K562 (cell line): ENCODE data around the gene SUGP1. TPM values are rescaled to one million over a fixed set of nuclear protein-coding genes. Genes with fewer than 3 reads are reported as not detected.

ENCODE experiments used
- ATAC-seq: fragments of 200-7000 bp; cut with Tn5 transposase; 3 replicates; pipeline ENCODE4 v1.9.1; 2020; ENCODE audit warnings: moderate library complexity
- BruUV-seq: library from RNA; stranded (reverse); fragments of 400-500 nt; replicated peaks from 2 replicates; lab custom pipeline; 2021; lab: Mats Ljungman, UMichigan
- CTCF ChIA-PET: fragments of 300-600 bp; formaldehyde crosslinking; extraction: SDS; loops from one replicate; lab custom pipeline; 2021; ENCODE audit warnings: low intra/inter-chr PET ratio; lab: Yijun Ruan, JAX
- POLR2A ChIA-PET: fragments of 300-600, 350-650 bp; sonication (Branson Sonifier 250); formaldehyde crosslinking; extraction: SDS; loops from one replicate; lab custom pipeline; 2021; ENCODE audit warnings: antibody characterized with exemption, inconsistent platforms; lab: Yijun Ruan, JAX
- DNase-seq, 4 experiments: peaks; one replicate each; pipeline versions ENCODE4 v3.0.0 to v3.0.0-alpha.2; 2011 to 2018; ENCODE audit warnings: low spot score in 3 of 4, mixed read lengths in 3 of 4; ENCODE audit errors: extremely low read depth in 1 of 4
- FAIRE-seq: peaks from 2 replicates; lab custom pipeline; 2011; peaks lifted over from hg19 to GRCh38; lab: Jason Lieb, UNC
- H2AFZ ChIP-seq: 2 replicates; pipeline ENCODE4 v1.6.0; 2011; ENCODE audit warnings: low read depth, low read length, control low read depth, inconsistent platforms
- H3K27ac ChIP-seq: fragments of 200-600 bp; 3 replicates; pipeline ENCODE4 v1.8.0; 2011; ENCODE audit warnings: low read depth, mild to moderate bottlenecking, control low read depth, inconsistent platforms, low read length, moderate library complexity, mixed read lengths; ENCODE audit errors: extremely low read depth
- H3K27me3 ChIP-seq, 2 experiments: fragments of 300-600 bp in 1 of 2; 2 replicates in 1 of 2; 3 replicates in 1 of 2; pipeline versions ENCODE4 v1.6.0 to v1.8.0; 2011; ENCODE audit warnings: inconsistent platforms in 2 of 2, low read length in 2 of 2, mild to moderate bottlenecking in 1 of 2, mixed read lengths in 1 of 2, moderate library complexity in 1 of 2; ENCODE audit not compliant: control insufficient read depth in 2 of 2, insufficient read depth in 2 of 2
- H3K36me3 ChIP-seq: fragments of 300-600 bp; 3 replicates; pipeline ENCODE4 v1.8.0; 2011; ENCODE audit warnings: mild to moderate bottlenecking, low read length, inconsistent platforms; ENCODE audit not compliant: control insufficient read depth, insufficient read depth
- H3K4me1 ChIP-seq, 2 experiments: fragments of 200-600 bp in 1 of 2; replicated peaks in 1 of 2; 2 replicates in 1 of 2; 3 replicates in 1 of 2; pipeline versions ENCODE4 v1.5.1 to v1.8.0; 2011; ENCODE audit warnings: inconsistent platforms in 2 of 2, low read length in 2 of 2, mild to moderate bottlenecking in 1 of 2, mixed read lengths in 1 of 2, moderate library complexity in 1 of 2; ENCODE audit not compliant: control insufficient read depth in 2 of 2, insufficient read depth in 2 of 2
- H3K4me2 ChIP-seq: 2 replicates; pipeline ENCODE4 v1.6.1; 2011; ENCODE audit warnings: low read length, control low read depth, inconsistent platforms, mixed read lengths; ENCODE audit not compliant: insufficient read depth
- H3K4me3 ChIP-seq: fragments of 200-600 bp; sonication (generic), shearing (Covaris generic); 2 replicates; pipeline ENCODE4 v1.5.1; 2016; ENCODE audit warnings: control low read depth, inconsistent platforms
- H3K79me2 ChIP-seq: fragments of 200-600 bp; 3 replicates; pipeline ENCODE4 v1.8.0; 2011; ENCODE audit warnings: low read length, inconsistent platforms; ENCODE audit not compliant: control insufficient read depth, insufficient read depth
- H3K9ac ChIP-seq, 2 experiments: 2 replicates each; pipeline versions ENCODE4 v1.6.0 to v1.6.1; 2011; ENCODE audit warnings: low read depth in 2 of 2, low read length in 2 of 2, control low read depth in 1 of 2, inconsistent platforms in 1 of 2, mild to moderate bottlenecking in 1 of 2, mixed read lengths in 1 of 2; ENCODE audit not compliant: insufficient read depth in 1 of 2
- H3K9me1 ChIP-seq: one replicate; pipeline ENCODE4 v1.6.0; 2011; ENCODE audit warnings: inconsistent platforms, mild to moderate bottlenecking, low read length, moderate library complexity; ENCODE audit not compliant: control insufficient read depth, insufficient read depth
- H3K9me3 ChIP-seq: replicated peaks from 2 replicates; pipeline ENCODE4 v1.5.1; 2011; ENCODE audit warnings: low read depth, low read length, inconsistent platforms; ENCODE audit not compliant: control insufficient read depth, insufficient read depth
- H4K20me1 ChIP-seq: replicated peaks from 2 replicates; pipeline ENCODE4 v1.6.1; 2011; ENCODE audit warnings: low read length, inconsistent platforms, mixed read lengths; ENCODE audit not compliant: control insufficient read depth, insufficient read depth
- BHLHE40 ChIP-seq: IDR thresholded peaks from 2 replicates; pipeline ENCODE4 v1.6.1; 2011; ENCODE audit warnings: low read length, improper control_type of control experiment
- CEBPB ChIP-seq: fragments of 450-650 bp; IDR thresholded peaks from 2 replicates; pipeline ENCODE4 v1.6.1; 2016; ENCODE audit warnings: missing genetic modification characterization, missing compliant biosample characterization
- MYNN ChIP-seq, 2 experiments: sonication (generic); formaldehyde crosslinking in 1 of 2; IDR thresholded peaks; 2 replicates each; pipeline versions ENCODE4 v1.5.0 to v1.6.1; 2016 to 2020; ENCODE audit warnings: antibody characterized with exemption in 1 of 2, missing genetic modification reagents in 1 of 2
- RFX1 ChIP-seq: fragments of 450-650 bp; IDR thresholded peaks from 2 replicates; pipeline ENCODE4 v1.6.1; 2016; ENCODE audit warnings: mild to moderate bottlenecking, moderate library complexity
- ZNF175 ChIP-seq: fragments of 200-800 bp; sonication (Bioruptor generic); IDR thresholded peaks from 2 replicates; pipeline ENCODE4 v1.6.1; 2016; ENCODE audit warnings: low read depth, mild to moderate bottlenecking, missing genetic modification characterization, missing compliant biosample characterization
- ZNF212 ChIP-seq: fragments of 450-650 bp; formaldehyde crosslinking; IDR thresholded peaks from 2 replicates; pipeline ENCODE4 v1.4.0; 2020; ENCODE audit warnings: mild to moderate bottlenecking
- WGBS: fragments of 100-300 bp; shearing (Covaris generic); methylation state at CpG from one replicate; pipeline ENCODE4 v1.1.6; 2016; ENCODE audit warnings: low coverage, mixed read lengths; ENCODE audit not compliant: insufficient coverage; ENCODE audit errors: missing lambda C conversion rate; 5-methylcytosine and 5-hydroxymethylcytosine counted together
- in situ Hi-C: fragments of 300-500 bp; cut with MboI; formaldehyde crosslinking; loops from 4 replicates; pipeline ENCODE4 v1.15.0; 2018; ENCODE audit warnings: inconsistent platforms, mixed read lengths
- intact Hi-C: fragments of 100-400 bp; cut with micrococcal nuclease; formaldehyde crosslinking; loops from 2 replicates; pipeline ENCODE4 v1.14.2; 2022
- polyA plus RNA-seq, 8 experiments: library from polyadenylated mRNA; depleted of rRNA in 4 of 8; stranded (reverse) in 5 of 8; unstranded in 3 of 8; fragments of >200 nt; fragmentation: Nextera tagmentation in 2 of 8; fragmentation: Illumina TruSeq in 1 of 8; extraction: Ambion mirVana in 2 of 8; extraction: Trizol in 1 of 8; gene quantifications; 2 replicates each; pipeline versions ENCODE4 v1.2.1 to v1.2.3, GENCODE V29; 2011 to 2014; ENCODE audit warnings: inconsistent platforms in 1 of 8, missing spikeins in 1 of 8
- total RNA-seq, 7 experiments: library from RNA; depleted of rRNA in 6 of 7; stranded (reverse); fragments of >200 nt in 6 of 7; fragmentation: Illumina TruSeq in 2 of 7; extraction: Trizol in 2 of 7; gene quantifications; 2 replicates each; pipeline versions ENCODE4 v1.2.1 to v1.2.3, GENCODE V29; 2011 to 2021; ENCODE audit warnings: low replicate concordance in 1 of 7
- TF ChIP-seq, protein P1 (sequence below), 3 experiments: fragments of 200-800 bp in 1 of 3; sonication (Bioruptor generic) in 1 of 3; sonication (generic) in 1 of 3; formaldehyde crosslinking in 1 of 3; IDR thresholded peaks; 2 replicates each; pipeline versions ENCODE4 v1.6.1 to v1.8.0; 2016 to 2022; ENCODE audit warnings: mild to moderate bottlenecking in 2 of 3, missing compliant biosample characterization in 2 of 3, missing genetic modification characterization in 2 of 3, missing genetic modification reagents in 1 of 3

The SUGP1 gene
- total and polyA plus RNA-seq, 9 of the 15 experiments (the other 6 are each of a cell fraction or from before 2014, with no cell fraction given): 1.0 to 53.3 (median 32.4) TPM

DNA sequence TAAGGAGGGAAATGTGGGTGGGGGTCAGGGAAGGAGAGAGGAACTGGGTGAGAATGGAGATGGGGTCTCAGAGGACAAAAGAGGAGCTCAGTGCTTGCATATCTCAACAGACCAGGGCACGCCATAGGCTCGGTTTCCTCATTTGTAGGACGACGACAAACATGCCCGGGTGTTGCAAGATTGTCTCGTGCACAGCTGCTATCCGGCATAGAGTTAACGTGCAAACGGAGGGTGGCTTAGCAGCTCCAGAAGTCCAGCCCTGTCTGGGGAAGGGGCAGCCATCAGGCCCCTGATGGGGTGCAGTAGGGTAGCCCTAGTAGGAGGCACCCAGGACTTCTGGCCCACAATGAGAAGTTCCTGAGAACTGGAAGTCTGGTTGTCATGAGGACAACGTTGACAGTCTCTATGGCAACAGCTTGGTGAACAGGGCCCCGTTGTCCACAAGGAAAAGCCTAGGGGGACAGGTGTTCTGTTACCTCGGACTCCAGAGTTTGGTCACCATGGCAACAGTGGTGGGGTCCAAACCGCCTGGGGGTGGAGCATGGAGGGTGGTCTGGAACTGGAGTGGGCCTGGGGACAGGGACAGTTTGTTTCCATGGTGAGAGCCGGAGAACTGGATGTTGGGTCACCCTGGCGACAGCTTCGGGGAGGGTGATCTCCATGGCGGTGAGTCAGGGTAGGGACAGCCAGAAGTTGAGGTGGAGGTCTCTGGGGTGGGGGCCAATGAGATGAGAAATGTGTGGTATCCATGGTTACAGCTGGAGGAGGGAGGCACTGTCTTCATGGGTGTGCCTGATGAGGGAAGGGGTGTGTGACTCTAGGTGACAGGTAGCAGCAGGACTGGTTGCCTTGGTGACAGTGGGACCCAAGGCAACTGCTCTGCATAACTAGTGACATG lies 64.0 kb downstream of the SUGP1 start:
- DNase-seq (no peak), FAIRE-seq (no peak), ATAC-seq (no peak; the same call in 2 of the 3 replicates)
- Histone ChIP-seq H3K79me2 (no peaks in the 10 kb centered on the region), H3K4me2 (no peak overlapping the region), H4K20me1 (0 out of 2 replicates have a peak, but pooled peaks cover 7% of the 10 kb centered on the region), H3K36me3 (no peaks in the 10 kb centered on the region), H3K27me3 (peaks cover 21 to 38% of the 10 kb centered on the region in 2 experiments; a peak in 4 of 5 replicates), H3K4me3 (no peak overlapping the region), H3K9me3 (peaks cover 1% of the 10 kb centered on the region; the same call in 1 of the 2 replicates), H2AFZ (no peak overlapping the region), H3K9ac (no peak overlapping the region), H3K9me1 (no peaks in the 10 kb centered on the region), H3K4me1 (peaks cover 0 to 23% of the 10 kb centered on the region in 2 experiments; a peak in 3 of 5 replicates), H3K27ac (no peak overlapping the region)
- TF ChIP-seq BHLHE40: peak; percentile 58
- no peak for TF ChIP-seq ZNF175 (CRISPR knock-in tag)
- peak; percentile 58 for TF ChIP-seq CEBPB
- TF ChIP-seq, protein P1, sequence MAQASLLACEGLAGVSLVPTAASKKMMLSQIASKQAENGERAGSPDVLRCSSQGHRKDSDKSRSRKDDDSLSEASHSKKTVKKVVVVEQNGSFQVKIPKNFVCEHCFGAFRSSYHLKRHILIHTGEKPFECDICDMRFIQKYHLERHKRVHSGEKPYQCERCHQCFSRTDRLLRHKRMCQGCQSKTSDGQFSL (CRISPR knock-in tag; IDR thresholded peaks at IDR 0.05): 0 out of 2 replicates have a peak, but pooled peaks have one; percentile 19
- TF ChIP-seq, protein P1 (tag; IDR thresholded peaks at IDR 0.05): no peak
- no peak for TF ChIP-seq ZNF212 (CRISPR knock-in tag)
- TF ChIP-seq RFX1: peak; percentile 89
- peak; percentile 13; the same call in 1 of the 2 replicates for TF ChIP-seq MYNN (IDR thresholded peaks at IDR 0.05)
- no peak for TF ChIP-seq MYNN (CRISPR knock-in tag; IDR thresholded peaks at IDR 0.05)
- in situ Hi-C loops: no loop called here
- CTCF ChIA-PET: no interaction called here
- intact Hi-C loops: no loop called here
- POLR2A ChIA-PET: interaction anchor here (0.6 to 1.1 kb wide), 2 partner anchors 9 to 251 kb away, joined by 3 to 4 read pairs; no protein-coding TSS in a partner anchor
- WGBS: 3% methylated on average over 15 of the region's 17 CpGs
- no TSS peak for BruUV-seq
